Natural killer cell (primary cell): Measurements from ENCODE around the gene LIAS. TPM values are rescaled to one million over a fixed set of nuclear protein-coding genes. Genes with fewer than 3 reads are reported as not detected.
A peak's percentile ranks its signal among the peaks of the same experiment; 100 is the strongest.
"Not testable (repeated sequence)": the region's sequence is repeated elsewhere in the genome, so short reads cannot be mapped to it uniquely, and the experiment has no call there.

Experiments used
- ATAC-seq, 3 donors: fragments of 150-1000 bp in 2 of 3; fragments of 200-7000 bp in 1 of 3; cut with Tn5 transposase; 1 replicate in 1 of 3; 2 replicates in 2 of 3; pipeline ENCODE4 v1.10.0; 2021; ENCODE audit warnings: mild to moderate bottlenecking in 2 of 3, moderate library complexity in 2 of 3
- DNase-seq, 2 donors: peaks; one replicate each; pipeline versions ENCODE4 v3.0.0 to v3.0.0-alpha.2; 2013 to 2021; ENCODE audit warnings: mixed read lengths in 1 of 2
- H3K27ac ChIP-seq: one replicate; pipeline ENCODE4 v1.5.1; 2013; ENCODE audit warnings: mild to moderate bottlenecking, low read length
- H3K27me3 ChIP-seq: one replicate; pipeline ENCODE4 v1.6.1; 2013; ENCODE audit warnings: low read length; ENCODE audit not compliant: control insufficient read depth, insufficient read depth
- H3K36me3 ChIP-seq: one replicate; pipeline ENCODE4 v1.6.1; 2013; ENCODE audit warnings: low read length; ENCODE audit not compliant: control insufficient read depth, insufficient read depth
- H3K4me1 ChIP-seq: one replicate; pipeline ENCODE4 v1.6.1; 2013; ENCODE audit warnings: low read length; ENCODE audit not compliant: control insufficient read depth, insufficient read depth
- H3K4me3 ChIP-seq: one replicate; pipeline ENCODE4 v1.5.1; 2013; ENCODE audit warnings: low read length
- H3K9me3 ChIP-seq: one replicate; pipeline ENCODE4 v1.6.1; 2013; ENCODE audit warnings: low read length; ENCODE audit not compliant: control insufficient read depth, insufficient read depth
- H3K27ac Mint-ChIP-seq, 2 donors: one replicate each; pipeline ENCODE4 v1.8.0; 2022; ENCODE audit warnings: mild to moderate bottlenecking in 2 of 2, mixed read lengths in 2 of 2, moderate library complexity in 1 of 2
- H3K27me3 Mint-ChIP-seq, 2 donors: one replicate each; pipeline ENCODE4 v1.8.0; 2022; ENCODE audit warnings: low read depth in 2 of 2, mixed read lengths in 2 of 2
- H3K36me3 Mint-ChIP-seq: one replicate; pipeline ENCODE4 v1.8.0; 2022; ENCODE audit warnings: mixed read lengths
- H3K4me1 Mint-ChIP-seq, 2 donors: one replicate each; pipeline ENCODE4 v1.8.0; 2022; ENCODE audit warnings: mixed read lengths in 2 of 2
- H3K4me3 Mint-ChIP-seq: one replicate; pipeline ENCODE4 v1.8.0; 2022; ENCODE audit warnings: mild to moderate bottlenecking, moderate library complexity, mixed read lengths
- H3K9me3 Mint-ChIP-seq, 2 donors: one replicate each; pipeline ENCODE4 v1.8.0; 2022; ENCODE audit warnings: mixed read lengths in 2 of 2
- CTCF ChIP-seq: fragments of 200-600 bp; IDR thresholded peaks from one replicate; pipeline ENCODE4 v1.8.0; 2022; ENCODE audit warnings: antibody characterized with exemption
- WGBS: methylation state at CpG from one replicate; pipeline ENCODE4 v1.1.7; 2013; ENCODE audit warnings: missing lambda C conversion rate; ENCODE audit not compliant: insufficient coverage; 5-methylcytosine and 5-hydroxymethylcytosine counted together
- intact Hi-C: fragments of 100-400 bp; cut with micrococcal nuclease; formaldehyde crosslinking; loops from one replicate; pipeline ENCODE4 v1.14.2; 2022
- total RNA-seq, 4 donors: library from RNA; stranded (reverse); fragments of 120-200 nt in 1 of 4; gene quantifications; one replicate each; pipeline versions ENCODE4 v1.2.3 to v1.2.4, GENCODE V29; 2013 to 2022

The LIAS gene
- 10 to 100 TPM; 10.6 to 14.3 (median 11.9) TPM for total RNA-seq
- total RNA-seq (2013): 21.0 TPM

GRCh38 chr4:39458505-39459300 is at the start of gene LIAS, which contains the start of gene RPL9:
Gene LIAS (plus strand): TSS chr4:39459056. CDS start chr4:39459118, 62 bp downstream.
Gene RPL9 (minus strand): TSS chr4:39458922. CDS start chr4:39458439, 483 bp downstream.
- H3K36me3 Mint-ChIP-seq: peaks cover 25% of the 10 kb centered on the region
- ATAC-seq: peak; percentile 80 to 94 (median 87)

GRCh38 chr4:39410415-39410814 is 48.4 kb upstream of the LIAS start:
- H3K4me1 Mint-ChIP-seq: no peaks in the 10 kb centered on the region
- ATAC-seq: no peak
- Histone ChIP-seq H3K4me1 (no peaks in the 10 kb centered on the region), H3K36me3 (no peaks in the 10 kb centered on the region), H3K27ac (no peak overlapping the region), H3K27me3 (no peaks in the 10 kb centered on the region), H3K9me3 (no peaks in the 10 kb centered on the region), H3K4me3 (no peak overlapping the region)
- DNase-seq: peak in 1 of 2 donors; percentile 17
- no peak overlapping the region for H3K4me3 Mint-ChIP-seq
- TF ChIP-seq CTCF: no peak
- peaks cover 4 to 19% of the 10 kb centered on the region in 2 donors for H3K27me3 Mint-ChIP-seq
- intact Hi-C loops: no loop called here
- H3K9me3 Mint-ChIP-seq: no peaks in the 10 kb centered on the region
- no peak overlapping the region for H3K27ac Mint-ChIP-seq
- H3K36me3 Mint-ChIP-seq: no peaks in the 10 kb centered on the region
- WGBS: 41% methylated on average over 4 of the region's 5 CpGs

More at GRCh38 chr4:39458505-39459300, at the start of gene LIAS, which contains the start of gene RPL9:
- H3K9me3 ChIP-seq: no peaks in the 10 kb centered on the region
- peaks cover 41% of the 10 kb centered on the region for H3K36me3 ChIP-seq
- no peaks in the 10 kb centered on the region for H3K27me3 Mint-ChIP-seq
- H3K4me1 Mint-ChIP-seq: peaks cover 28 to 34% of the 10 kb centered on the region in 2 donors
- peak within 1 kb of the TSS; percentile 98 for H3K4me3 Mint-ChIP-seq
- H3K4me1 ChIP-seq: peaks cover 19% of the 10 kb centered on the region
- WGBS: under 1% methylated on average over 55 of the region's 55 CpGs
- H3K27ac Mint-ChIP-seq: peak within 1 kb of the TSS; percentile 99 to 100
- TF ChIP-seq CTCF: no peak
- DNase-seq: peak; percentile 94 to 99
- no peaks in the 10 kb centered on the region for H3K27me3 ChIP-seq
- intact Hi-C loops: loop anchor here (1.0 to 10.0 kb wide), 6 partner anchors 11 to 414 kb away; partner anchors contain the start of genes RFC1, SMIM14 and WDR19
- no peaks in the 10 kb centered on the region for H3K9me3 Mint-ChIP-seq
- H3K4me3 ChIP-seq: peak within 1 kb of the TSS; percentile 99
- peak within 1 kb of the TSS; percentile 100 for H3K27ac ChIP-seq

GRCh38 chr4:39411561-39411960 is 47.3 kb upstream of the LIAS start:
- H3K4me1 ChIP-seq, H3K36me3 Mint-ChIP-seq, H3K4me3 ChIP-seq, H3K36me3 ChIP-seq, intact Hi-C loops, H3K27ac ChIP-seq, DNase-seq, H3K27me3 ChIP-seq, H3K9me3 ChIP-seq, H3K4me1 Mint-ChIP-seq, H3K9me3 Mint-ChIP-seq, H3K4me3 Mint-ChIP-seq, ATAC-seq, H3K27ac Mint-ChIP-seq: not testable (repeated sequence)
- H3K27me3 Mint-ChIP-seq: peaks cover 4 to 17% of the 10 kb centered on the region in 2 donors
- WGBS: 95% methylated on average over 8 of the region's 8 CpGs

GRCh38 chr4:39415678-39416283 is 43.1 kb upstream of the LIAS start:
- Histone ChIP-seq H3K27me3 (no peaks in the 10 kb centered on the region), H3K4me1 (no peaks in the 10 kb centered on the region), H3K4me3 (no peak overlapping the region), H3K36me3 (no peaks in the 10 kb centered on the region), H3K27ac (no peak overlapping the region), H3K9me3 (no peaks in the 10 kb centered on the region)
- no CpG with 5 or more reads among the region's 2 CpGs for WGBS
- TF ChIP-seq CTCF: no peak
- no peak for ATAC-seq
- no peaks in the 10 kb centered on the region for H3K9me3 Mint-ChIP-seq
- H3K4me1 Mint-ChIP-seq: no peaks in the 10 kb centered on the region
- no peak overlapping the region for H3K4me3 Mint-ChIP-seq
- no peaks in the 10 kb centered on the region for H3K36me3 Mint-ChIP-seq
- peaks cover 0 to 6% of the 10 kb centered on the region in 2 donors for H3K27me3 Mint-ChIP-seq
- DNase-seq: no peak
- intact Hi-C loops: no loop called here
- H3K27ac Mint-ChIP-seq: no peak overlapping the region
